ENCODE data around the gene LRCH3.

The LRCH3 gene

DNA sequence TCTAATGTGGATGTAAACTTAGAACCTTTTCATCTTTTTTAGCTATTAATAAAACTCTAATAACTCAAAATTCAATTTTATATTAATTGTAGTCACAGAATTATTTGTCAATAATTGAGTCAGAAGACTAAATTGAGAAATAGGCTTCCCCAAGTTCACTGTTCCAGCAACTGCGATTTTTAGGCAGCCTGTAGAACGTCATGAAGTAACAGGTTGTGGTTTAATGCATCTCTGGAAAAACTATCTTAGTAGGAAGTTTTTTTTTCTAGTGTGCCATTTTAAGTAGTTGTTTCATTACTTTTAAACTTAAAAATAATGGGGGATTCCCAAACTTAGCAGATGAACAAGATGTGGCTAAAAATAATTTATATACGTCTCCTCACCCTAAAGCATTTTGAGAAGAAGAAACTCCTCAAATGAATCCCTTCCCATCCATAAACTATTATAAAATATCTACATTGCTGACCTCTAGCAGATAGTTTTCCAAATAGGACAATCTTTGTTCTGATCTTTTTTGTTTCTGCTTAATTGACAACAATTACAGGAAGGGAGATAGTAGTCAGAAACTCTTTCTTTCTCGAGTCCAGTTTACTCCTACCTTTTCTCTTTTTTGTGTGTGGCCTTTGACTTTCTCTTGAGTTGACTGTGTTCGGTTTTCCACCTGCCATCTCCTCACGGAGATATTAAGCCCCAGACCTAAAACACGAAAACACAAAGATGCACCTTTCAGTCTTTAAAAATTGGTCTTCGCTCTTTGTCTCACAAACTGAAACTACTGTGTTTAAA lies 43.1 kb downstream of the LRCH3 start:
- no peak for DNase-seq (ENCODE audit: low read depth in 2 of 2)

DNA sequence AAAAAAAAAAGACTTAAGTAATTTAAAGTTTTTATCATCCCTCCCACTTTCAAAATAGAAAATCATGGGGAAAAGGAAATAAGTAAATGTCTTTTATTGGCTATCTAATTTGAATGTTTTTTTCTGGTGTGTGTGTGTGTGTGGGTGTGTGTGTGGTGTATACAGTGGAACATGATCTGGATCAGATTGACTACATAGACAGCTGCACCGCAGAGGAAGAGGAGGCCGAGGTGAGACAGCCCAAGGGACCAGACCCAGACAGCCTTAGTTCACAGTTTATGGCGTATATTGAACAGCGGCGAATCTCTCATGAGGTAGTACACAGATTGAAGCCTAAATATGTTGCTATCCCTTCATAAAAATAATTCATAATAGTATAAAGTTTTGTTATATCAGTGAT lies 44.5 kb downstream of the LRCH3 start:
- no peak for DNase-seq (ENCODE audit: low read depth in 2 of 2)

DNA sequence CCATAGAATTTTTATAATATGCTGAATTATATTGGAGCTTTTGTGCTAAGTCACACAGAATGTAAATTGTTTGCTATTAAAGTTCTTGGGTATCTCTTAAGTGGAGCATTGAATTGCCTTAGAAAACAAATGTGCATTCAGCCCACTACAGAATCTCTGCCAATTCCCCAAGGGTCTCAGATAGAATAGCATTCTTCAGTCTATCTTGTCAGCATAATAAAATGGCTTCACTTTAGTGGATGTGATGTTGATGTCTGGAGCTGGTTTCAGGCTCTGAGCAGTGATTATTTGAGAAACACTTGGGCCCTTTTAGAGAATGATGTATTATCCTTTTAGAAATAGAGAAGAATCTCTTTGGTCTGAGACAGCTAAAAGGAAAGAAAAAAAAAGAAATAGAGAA lies 45.2 kb downstream of the LRCH3 start:
- DNase-seq (ENCODE audit: low read depth in 2 of 2), result no peak

DNA sequence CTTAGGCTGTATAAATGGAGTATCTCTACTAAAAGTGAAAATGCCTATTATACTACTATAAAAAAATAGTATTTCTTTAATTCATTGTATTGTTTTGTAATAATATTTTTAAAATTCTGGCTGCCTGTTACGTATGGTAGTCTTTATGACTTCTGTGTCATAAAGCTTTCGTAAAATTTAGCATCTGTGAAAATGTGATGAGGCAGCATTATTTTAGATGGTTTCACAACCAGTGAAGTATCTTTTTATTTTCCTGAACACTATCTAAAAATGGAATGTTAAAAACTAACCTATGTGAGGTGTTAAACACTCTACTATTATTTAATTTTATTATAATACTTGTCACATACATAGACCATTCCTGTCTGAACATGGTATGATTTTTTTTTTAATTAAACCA lies 46.2 kb downstream of the LRCH3 start:
- no peak for DNase-seq (ENCODE audit: low read depth in 2 of 2)

DNA sequence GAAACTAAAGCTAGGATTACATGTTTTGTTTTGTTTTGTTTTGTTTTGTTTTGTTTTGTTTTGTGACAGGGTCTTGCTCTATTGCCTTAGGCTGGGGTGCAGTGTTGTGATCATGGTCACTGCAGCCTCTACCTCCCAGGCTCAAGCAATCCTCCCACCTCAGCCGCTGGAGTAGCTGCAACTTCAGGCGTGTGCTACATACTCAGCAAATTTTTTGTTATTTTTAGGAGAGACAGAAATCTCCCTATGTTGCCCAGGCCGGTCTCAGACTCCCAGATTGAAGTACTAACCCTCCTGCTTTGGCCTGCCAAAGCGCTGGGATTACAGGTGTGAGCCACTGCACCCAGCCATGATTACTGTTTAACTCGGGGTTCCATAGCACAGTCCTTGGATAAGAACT lies 50.7 kb downstream of the LRCH3 start:
- DNase-seq (ENCODE audit: low read depth in 2 of 2), result no peak

DNA sequence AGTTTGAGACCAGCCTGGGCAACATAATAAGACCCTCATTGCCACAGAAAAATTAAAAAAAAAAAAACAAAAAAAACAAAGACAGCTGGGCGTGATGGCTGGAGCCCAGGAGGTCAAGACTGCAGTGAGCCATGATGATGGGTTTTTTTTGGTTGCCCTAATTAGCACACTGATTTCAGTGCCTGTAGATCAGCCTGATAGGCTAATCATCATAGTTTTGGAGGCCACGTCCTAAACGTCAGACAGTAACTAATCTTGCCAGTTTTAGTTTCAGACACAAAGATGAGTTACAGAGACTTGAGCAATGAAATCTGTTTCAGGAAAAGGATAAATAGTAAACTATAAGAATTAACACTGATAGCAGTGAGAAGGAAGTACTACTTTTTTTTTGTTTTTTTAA lies 55.4 kb downstream of the LRCH3 start:
- DNase-seq (ENCODE audit: low read depth in 2 of 2), result no peak

DNA sequence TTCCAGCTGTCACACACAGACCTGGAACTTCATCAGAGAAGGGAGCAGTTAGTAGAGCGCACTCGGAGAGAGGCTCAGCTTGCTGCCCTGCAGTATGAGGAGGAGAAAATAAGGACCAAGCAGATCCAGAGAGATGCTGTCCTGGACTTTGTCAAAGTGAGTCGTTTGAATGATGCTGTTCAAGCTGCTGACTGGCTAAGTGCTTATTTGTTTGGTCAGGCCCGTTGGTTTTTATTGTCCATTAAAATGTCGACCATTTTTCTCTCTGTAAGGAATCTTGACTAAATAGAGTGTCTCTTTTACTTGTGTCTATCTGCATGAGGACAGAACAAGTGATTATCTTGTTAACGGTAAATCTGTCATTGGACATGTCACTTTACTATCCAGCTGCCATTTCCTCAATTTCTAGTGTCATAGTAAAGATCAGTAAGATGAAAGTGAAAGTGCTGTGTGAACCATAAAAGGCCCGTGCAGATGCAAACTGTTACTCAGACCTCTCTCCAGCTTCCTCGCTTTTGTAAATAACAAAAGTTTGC lies 56.9 kb downstream of the LRCH3 start:
- no peak for DNase-seq (ENCODE audit: low read depth in 2 of 2)

DNA sequence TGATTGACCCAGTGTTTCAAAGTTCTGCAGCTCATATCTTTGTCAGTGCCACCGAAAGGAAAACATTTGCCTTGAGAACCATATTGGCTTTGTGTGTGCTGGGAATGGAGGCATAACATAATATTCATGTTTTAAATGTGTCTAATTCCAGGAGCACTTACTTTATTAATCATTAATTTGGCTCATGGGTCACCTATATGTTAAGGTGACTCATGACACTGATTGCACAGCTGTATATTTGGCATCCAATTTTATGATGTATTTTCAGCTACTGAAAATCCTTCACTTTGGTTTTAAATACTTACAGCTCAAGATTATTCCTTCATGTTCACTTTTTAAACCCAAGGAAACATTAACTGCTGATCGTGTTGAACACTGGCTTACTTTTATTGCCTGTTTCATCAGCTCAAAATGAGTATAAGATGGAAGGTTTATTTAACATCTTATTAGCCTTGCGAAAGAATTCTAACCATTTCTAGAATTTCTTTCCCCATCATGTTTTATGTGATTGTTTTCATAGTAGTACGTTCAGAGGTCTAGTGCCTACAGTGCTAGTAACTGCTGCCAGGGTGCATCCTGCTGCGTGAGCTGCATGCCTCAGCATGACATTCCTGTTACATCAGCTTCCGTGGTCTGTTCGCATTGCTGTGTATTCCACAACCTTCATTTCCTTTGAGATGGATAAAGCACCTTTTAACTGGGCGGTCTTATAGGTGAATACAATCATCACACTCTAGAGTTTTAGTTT lies 63.7 kb downstream of the LRCH3 start:
- DNase-seq (ENCODE audit: low read depth in 2 of 2), result no peak

DNA sequence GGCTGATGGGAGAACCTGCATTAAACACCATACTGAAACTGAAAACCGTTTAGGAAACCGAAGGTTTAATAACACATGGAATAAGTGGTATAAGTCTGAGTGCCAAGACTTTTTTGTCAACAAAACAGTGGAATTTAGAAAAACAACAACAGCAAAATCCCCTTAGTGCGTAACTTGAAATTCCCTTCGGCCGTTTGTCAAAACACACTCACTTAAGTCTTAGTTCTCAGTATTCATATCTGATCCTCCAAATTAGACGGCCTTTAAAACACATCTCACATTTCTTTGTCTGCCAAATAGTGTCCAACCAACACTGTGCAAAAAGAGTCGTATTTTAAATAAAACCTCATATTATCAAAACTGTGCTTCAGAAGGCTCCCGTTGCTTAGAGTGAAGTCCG lies 64.5 kb downstream of the LRCH3 start:
- no peak for DNase-seq (ENCODE audit: low read depth in 2 of 2)

DNA sequence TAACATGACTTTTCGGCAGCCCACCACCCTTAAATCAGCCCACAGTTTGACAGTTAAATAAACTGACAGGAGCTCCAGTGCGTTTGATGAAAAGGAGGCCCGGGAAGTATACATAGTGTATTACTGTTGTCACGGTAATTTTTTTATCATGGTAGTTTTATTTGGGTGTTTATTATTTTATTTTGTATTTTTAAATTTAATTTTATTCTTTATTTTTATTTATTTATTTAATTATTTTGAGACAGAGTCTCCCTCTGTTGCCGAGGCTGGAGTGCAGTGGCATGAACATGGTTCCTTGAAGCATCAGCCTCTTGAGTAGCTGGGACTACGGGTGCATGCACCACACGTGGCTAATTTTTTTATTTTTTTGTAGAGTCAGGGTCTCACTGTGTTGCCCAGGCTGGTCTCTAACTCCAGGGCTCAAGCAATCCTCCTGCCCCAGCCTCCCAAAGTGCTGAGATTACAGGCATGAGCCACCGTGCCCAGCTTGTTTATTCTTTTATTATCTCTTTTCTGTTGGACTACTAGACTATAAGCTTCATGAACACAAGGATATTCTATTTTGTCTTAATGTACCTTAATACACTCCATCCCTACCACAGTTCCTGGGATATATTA lies 65.3 kb downstream of the LRCH3 start:
- no peak for DNase-seq (ENCODE audit: low read depth in 2 of 2)

DNA sequence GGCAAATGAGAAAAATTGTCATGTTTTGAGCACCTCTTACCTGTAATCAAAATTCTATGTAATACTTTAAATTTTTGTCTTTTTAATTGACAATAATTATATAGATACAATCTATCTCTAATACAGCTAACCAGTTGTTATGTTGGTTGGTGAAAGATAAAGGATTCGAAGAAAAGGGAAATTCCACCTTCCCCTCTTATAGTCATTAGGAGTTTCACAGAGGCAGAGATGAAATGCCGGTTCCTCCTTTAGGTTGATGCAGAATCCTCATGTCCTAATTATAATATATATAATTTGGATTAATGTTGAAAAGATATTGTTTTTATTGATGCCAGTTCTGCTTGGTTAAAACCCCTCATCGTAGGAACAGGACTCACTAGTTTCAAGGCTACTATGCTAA lies 67.1 kb downstream of the LRCH3 start:
- no peak for DNase-seq (ENCODE audit: low read depth in 2 of 2)

DNA sequence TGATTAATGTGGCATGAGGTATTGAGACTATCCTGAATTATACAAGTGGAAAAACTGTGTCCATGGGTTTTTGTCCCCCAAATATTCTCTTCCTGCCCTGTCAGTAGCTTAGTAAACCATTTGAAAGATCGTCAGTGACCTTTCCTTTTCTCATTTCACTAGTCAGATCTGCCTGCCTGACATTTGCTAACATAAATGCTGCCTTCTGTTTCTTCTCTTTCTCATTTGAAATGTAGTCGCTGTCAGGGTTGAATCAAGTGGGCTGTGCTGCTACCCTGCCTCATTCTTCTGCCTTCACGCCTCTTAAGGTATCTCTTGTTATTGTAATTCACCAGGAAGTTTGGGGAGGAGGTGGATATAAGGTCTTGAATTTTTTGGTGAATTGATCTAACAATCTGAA lies 67.5 kb downstream of the LRCH3 start:
- DNase-seq (ENCODE audit: low read depth in 2 of 2), result no peak

DNA sequence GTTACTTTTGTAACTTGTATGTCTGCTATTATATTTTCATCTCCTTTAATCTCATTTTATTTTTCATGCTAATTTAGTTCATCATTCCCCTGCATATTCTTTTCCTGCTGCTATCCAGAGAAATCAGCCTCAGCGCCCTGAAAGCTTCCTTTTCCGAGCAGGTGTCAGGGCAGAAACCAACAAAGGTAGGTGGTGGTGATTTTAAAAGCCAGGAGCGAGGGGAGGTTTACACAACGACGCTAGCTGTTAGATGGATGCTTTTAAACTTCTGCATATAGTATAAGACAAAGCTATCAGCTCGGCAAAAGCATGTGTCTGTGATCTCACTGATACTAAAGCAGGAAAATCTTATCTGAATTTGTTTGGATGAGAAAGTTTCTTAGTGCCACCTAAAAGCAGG lies 75.0 kb downstream of the LRCH3 start:
- DNase-seq (ENCODE audit: low read depth in 2 of 2), result no peak

DNA sequence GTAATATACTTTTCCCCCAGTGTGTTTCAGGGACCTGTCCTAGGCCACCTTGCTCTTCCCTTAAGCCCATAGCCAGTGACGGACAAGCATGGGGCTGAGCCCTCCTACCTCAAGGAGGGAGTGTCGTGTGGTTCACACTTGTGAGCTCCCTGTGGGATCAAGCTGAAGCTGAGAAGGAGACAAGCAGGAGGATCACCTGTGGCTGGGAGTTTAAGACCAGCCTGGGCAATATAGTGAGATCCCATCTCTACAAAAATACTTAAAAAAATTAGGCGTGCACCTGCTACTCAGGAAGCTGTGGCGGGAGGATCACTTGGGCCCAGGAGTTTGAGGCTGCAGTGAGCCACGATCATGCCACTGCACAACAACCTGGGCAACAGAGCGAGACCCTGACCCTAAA lies 82.3 kb downstream of the LRCH3 start:
- DNase-seq (ENCODE audit: low read depth in 2 of 2), result no peak

DNA sequence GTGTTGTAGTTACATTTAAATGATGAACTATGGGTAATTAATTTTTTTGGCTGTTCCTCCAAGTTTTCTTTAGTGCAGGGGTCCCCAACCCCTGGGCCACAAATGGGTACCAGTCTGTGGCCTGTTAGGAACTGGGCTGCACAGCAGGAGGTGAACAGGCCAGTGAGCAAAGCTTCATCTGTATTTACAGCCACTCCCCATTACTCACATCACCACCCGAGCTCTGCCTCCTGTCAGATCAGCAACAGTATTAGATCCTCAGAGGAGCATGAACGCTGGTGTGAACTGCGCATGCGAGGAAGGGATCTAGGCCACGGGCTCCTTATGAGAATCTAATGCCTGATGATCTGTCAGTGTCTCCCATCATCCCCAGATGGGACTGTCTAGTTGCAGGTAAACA lies 83.0 kb downstream of the LRCH3 start:
- DNase-seq (ENCODE audit: low read depth in 2 of 2), result no peak

DNA sequence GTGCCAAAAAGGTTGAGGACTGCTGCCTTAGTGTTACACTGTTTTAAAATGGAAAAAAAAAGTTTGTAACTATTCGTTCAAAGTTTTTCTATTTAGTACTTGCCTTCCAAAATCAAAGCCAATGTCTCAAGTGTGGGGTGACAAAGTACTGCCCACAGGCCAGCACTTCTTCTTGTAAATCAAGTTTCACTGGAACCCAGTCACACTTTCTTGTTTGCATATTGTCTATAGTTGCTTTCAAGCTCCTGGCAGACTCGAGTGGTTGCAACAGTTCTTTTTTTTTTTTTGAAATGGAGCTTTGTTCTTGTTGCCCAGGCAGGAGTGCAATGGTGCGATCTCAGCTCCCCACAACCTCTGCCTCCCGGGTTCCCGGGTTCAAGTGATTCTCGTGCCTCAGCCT lies 83.6 kb downstream of the LRCH3 start:
- no peak for DNase-seq (ENCODE audit: low read depth in 2 of 2)

DNA sequence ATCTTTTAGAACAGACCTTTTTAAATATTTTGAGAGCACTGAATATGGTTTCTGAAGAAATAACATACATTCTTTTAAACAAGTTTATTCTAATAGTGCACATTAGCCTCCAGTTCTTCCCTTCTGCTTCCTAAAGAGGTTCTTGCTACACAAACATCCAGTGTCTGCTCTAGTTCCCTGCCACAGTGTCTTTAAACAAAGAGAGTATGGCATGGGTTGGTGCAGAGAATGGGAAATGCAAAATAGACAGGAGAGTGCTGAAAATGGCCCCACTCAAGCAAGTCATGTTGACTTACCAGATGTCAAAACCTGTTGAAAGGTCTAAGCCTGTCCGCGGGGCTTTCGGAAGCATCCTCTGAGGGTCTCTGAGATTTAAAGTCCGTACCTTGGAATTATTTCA lies 86.8 kb downstream of the LRCH3 start:
- DNase-seq (ENCODE audit: low read depth in 2 of 2), result no peak

DNA sequence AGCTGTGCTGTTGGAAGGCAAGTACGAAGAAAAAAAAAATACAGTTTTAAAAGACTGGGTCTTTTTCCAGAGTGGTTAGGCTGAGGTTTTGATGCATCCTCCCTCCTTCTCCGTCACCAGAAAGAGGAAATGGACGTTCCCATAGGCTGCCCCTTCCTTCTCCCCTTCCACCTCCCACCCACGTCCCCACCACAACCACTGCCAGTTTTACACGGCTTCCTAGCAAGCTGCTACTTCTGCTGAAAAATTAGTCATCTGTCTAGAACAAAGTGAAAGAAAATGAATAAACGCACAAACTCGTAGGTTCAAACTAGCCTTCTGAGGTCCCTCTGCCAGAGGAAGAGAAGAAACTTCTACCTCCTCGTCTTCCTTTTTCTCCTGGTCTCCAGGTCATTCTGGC lies 87.4 kb downstream of the LRCH3 start:
- peak; percentile 66 to 75 for DNase-seq (ENCODE audit: low read depth in 2 of 2)

DNA sequence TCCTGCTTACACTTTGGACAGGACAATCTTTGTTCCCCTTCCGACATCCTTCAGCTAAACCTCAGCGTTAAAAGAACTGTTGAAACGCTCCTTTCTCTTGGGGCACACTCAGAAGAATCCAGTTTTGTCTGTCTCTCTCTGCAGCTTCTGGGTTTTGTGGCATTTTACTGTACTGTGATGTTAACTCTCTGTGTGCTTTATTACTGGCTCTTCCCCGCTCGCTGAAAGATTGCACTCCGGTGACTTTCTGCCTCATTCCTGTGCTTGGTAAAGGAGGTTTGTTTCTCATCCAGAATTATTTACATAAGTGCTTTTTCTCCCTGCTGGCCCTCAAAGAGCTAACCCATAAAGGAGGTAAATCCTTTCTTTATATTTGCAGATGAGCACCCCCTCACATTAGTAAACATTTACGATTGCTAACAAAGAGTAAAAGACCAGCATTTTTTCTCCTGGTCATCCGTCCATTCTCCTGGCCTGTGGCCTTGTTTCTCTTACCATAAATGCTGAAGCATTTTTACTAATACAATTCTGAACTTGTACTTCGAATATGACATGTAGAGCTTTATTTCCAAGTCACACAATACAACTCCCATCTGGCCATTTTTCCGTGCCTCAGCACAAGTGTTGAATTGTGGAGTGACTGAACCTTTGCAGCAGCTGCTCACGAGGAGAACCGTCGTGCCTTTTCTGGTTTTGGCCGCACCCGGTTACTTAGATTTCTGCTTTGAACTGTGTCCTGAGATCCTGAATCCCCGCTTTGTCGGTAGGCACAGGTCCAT lies 89.6 kb downstream of the LRCH3 start:
- no peak for DNase-seq (ENCODE audit: low read depth in 2 of 2)

DNA sequence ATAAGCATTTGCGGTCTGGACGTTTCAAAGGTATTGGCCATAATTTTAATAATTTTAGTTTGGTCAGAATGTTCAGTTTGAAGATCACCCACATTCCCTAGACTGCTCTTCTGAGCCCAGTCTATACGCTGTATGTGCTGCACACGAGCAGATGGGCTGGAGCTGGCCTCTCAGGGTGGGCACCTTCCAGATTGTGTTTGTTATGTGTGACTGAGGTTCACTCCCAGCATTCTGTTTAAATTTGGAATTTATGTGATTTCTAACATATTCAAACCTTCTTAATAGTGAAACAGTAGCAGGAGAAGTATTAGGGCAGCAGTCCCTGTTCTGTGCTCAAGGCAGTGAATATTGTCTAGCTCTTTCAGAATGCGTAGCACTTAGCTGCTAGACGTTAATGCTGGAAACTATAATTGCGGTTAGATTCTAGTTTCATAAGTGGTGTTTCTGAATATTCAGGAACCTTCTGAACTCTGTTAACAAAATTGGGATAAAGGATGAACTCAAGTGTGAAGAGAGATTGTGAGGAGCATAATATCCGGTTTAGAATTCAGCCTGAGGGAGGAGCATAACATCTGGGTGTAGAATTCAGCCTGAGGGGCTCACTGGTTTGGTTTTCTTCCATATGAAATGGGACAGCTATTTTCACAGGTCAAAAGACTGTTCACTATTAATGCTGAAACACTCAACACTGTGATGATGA lies 90.4 kb downstream of the LRCH3 start:
- no peak for DNase-seq (ENCODE audit: low read depth in 2 of 2)

DNA sequence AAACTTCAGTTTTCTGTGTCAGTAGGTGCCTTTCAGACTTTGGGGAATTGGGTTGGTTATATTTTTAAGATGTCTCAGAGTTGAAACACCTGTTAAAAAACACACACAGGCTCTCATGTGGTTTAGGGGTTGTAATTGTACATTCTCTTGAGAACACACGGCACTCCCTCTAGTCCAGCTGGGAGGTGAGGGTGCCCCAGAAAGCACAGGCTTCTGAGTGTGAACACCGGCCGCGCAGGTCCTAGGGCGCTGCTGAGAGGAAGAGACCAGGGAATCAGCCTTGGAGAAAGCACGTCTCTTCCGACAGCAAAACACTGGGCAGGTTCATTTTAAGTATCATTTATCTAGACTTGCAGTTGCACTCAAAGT lies 90.9 kb downstream of the LRCH3 start:
- no peak for DNase-seq (ENCODE audit: low read depth in 2 of 2)

DNA sequence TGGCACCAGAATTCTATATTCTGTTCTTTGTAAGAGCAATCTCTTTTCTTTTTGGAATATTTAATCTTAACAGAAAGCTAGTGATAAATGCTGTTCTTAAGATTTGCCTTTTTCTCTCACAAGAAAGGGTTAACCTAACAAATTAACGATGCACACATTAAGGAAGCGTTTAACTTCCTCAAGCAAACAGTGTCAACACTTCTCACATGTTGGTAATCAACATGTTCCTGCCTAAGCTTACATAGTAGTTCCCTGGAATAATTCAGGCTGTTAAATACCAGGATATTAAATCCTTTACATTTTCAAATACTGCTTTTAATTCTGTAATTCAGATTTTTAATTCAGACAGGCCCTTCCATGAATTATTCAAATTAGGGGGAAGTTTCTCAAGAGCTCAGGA lies 91.5 kb downstream of the LRCH3 start:
- DNase-seq (ENCODE audit: low read depth in 2 of 2), result no peak

Data from stimulated activated CD4-positive, alpha-beta T cell treated with anti-CD3 and anti-CD28 coated beads, Interleukin-15, amount 100 ng/mL, for 48 hours (primary cell).